ENCODE measurements around the gene POU2AF2. TPM values are rescaled to one million over a fixed set of nuclear protein-coding genes. Genes with fewer than 3 reads are reported as not detected.

Gene POU2AF2
- polyA plus RNA-seq, 2 of the 4 experiments (the other 2 are of a cell fraction): not detected

DNA sequence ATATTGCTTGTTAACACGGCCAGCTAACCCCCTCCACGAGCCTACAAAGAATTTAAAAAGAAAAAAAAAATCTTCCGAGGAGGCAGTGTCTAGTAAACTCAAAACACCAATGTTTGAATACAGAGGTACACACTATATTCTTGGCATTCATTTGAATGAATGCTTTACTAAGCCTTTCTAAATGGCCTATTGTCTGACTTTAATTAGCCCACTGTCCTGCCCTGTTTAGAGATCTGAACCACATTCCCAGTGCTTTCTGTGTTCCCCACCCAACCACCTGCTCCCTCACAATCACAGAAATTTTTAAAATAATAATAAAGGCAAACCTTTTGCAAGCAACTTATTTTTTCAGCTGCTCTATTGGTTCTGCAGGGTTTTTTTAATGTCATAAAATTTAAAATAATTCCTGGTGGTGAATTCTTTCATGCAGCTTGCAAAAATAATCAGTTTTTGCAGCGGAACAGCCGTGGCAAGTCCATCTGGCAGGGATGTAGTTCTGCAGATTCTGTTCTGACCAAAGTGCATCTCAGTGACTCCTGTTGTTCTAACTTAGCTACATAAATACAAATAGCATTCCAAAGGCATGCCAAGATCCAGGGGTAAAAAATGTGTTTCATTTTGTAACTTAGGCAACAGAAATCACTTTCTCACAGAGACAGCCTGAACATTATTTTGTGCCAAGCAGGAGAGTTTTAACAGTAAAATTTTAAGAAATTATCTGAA lies 23.8 kb downstream of the POU2AF2 start:
- FAIRE-seq (no peak), ATAC-seq (no peak), DNase-seq (ENCODE audit: low read depth in 1 of 2, low spot score in 1 of 2) (no peak)
- ChIA-PET CTCF (interaction anchor here (1.3 kb wide), 1 partner anchor 153 kb away, joined by 3 read pairs; no protein-coding TSS in a partner anchor), POLR2A (no interaction called here)
- TF ChIP-seq, protein P1, sequence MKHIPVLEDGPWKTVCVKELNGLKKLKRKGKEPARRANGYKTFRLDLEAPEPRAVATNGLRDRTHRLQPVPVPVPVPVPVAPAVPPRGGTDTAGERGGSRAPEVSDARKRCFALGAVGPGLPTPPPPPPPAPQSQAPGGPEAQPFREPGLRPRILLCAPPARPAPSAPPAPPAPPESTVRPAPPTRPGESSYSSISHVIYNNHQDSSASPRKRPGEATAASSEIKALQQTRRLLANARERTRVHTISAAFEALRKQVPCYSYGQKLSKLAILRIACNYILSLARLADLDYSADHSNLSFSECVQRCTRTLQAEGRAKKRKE (CRISPR knock-in tag; IDR thresholded peaks at IDR 0.05; ENCODE audit: low read depth): no peak
- TF ChIP-seq MAFK (IDR thresholded peaks at IDR 0.05; ENCODE audit: partially characterized antibody) (no peak), RCOR1 (IDR thresholded peaks at IDR 0.05; ENCODE audit: low read depth, low read length) (no peak), KDM5A (IDR thresholded peaks at IDR 0.05) (no peak), ESRRA (IDR thresholded peaks at IDR 0.05; ENCODE audit: borderline replicate concordance, low read length) (no peak), HOXB5 (CRISPR knock-in tag; IDR thresholded peaks at IDR 0.05) (no peak), JUN (IDR thresholded peaks at IDR 0.05) (no peak), ZSCAN20 (CRISPR knock-in tag; IDR thresholded peaks at IDR 0.05) (no peak), RNF2 (IDR thresholded peaks at IDR 0.05; ENCODE audit: borderline replicate concordance, low read depth) (no peak), TP53 (CRISPR knock-in tag; IDR thresholded peaks at IDR 0.05) (no peak)
- TF ChIP-seq, protein P2, sequence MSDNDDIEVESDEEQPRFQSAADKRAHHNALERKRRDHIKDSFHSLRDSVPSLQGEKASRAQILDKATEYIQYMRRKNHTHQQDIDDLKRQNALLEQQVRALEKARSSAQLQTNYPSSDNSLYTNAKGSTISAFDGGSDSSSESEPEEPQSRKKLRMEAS (IDR thresholded peaks at IDR 0.05): no peak
- TF ChIP-seq, protein P3, sequence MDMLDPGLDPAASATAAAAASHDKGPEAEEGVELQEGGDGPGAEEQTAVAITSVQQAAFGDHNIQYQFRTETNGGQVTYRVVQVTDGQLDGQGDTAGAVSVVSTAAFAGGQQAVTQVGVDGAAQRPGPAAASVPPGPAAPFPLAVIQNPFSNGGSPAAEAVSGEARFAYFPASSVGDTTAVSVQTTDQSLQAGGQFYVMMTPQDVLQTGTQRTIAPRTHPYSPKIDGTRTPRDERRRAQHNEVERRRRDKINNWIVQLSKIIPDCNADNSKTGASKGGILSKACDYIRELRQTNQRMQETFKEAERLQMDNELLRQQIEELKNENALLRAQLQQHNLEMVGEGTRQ (IDR thresholded peaks at IDR 0.05): no peak
- Histone ChIP-seq H3K9me3 (no peaks in the 10 kb centered on the region), H3K4me2 (no peak overlapping the region), H3K4me3 (no peak overlapping the region), H3K27ac (no peak overlapping the region), H3K4me1 (no peaks in the 10 kb centered on the region)
- WGBS (ENCODE audit: missing lambda C conversion rate): 35% methylated on average over 5 of the region's 5 CpGs

DNA sequence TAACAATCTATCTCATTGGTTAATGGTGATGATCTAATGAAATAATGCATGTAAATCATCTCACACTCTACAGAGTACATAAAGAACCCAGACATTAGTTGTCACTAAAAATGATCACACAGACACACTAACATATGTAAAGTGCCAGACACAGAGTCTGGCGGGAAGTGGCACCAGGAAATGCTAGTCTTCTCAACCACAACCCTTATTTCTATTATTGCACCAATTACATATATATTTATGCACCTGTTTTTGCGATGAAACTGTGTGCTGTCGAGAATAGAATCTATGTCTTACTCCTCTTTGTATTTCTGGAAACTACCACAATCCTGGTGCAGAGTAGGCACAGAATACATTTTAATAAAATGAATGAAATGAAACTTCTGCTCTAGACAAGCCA lies 26.9 kb downstream of the POU2AF2 start:
- no peaks in the 10 kb centered on the region for H3K9me3 ChIP-seq
- H3K4me1 ChIP-seq: no peaks in the 10 kb centered on the region
- ChIA-PET CTCF (interaction anchor here (1.1 to 2.0 kb wide), 3 partner anchors 9 to 174 kb away, joined by 3 to 5 read pairs (median 3); no protein-coding TSS in a partner anchor), POLR2A (no interaction called here)
- FAIRE-seq: no peak
- H3K27ac ChIP-seq: no peak overlapping the region
- H3K4me2 ChIP-seq: no peak overlapping the region
- TF ChIP-seq FOSL2 (IDR thresholded peaks at IDR 0.05) (no peak), FOSL2 (CRISPR knock-in tag; IDR thresholded peaks at IDR 0.05) (no peak), CHD2 (IDR thresholded peaks at IDR 0.05; ENCODE audit: low read length, partially characterized antibody) (no peak), TFCP2L1 (CRISPR knock-in tag; IDR thresholded peaks at IDR 0.05) (no peak), TP53 (CRISPR knock-in tag; IDR thresholded peaks at IDR 0.05) (no peak), ESRRA (IDR thresholded peaks at IDR 0.05; ENCODE audit: borderline replicate concordance, low read length) (no peak), MYC (IDR thresholded peaks at IDR 0.05; ENCODE audit: borderline replicate concordance, low read length) (no peak)
- TF ChIP-seq, protein P4, sequence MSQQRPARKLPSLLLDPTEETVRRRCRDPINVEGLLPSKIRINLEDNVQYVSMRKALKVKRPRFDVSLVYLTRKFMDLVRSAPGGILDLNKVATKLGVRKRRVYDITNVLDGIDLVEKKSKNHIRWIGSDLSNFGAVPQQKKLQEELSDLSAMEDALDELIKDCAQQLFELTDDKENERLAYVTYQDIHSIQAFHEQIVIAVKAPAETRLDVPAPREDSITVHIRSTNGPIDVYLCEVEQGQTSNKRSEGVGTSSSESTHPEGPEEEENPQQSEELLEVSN (IDR thresholded peaks at IDR 0.05; ENCODE audit: borderline replicate concordance, low read depth): no peak
- TF ChIP-seq, protein P5, sequence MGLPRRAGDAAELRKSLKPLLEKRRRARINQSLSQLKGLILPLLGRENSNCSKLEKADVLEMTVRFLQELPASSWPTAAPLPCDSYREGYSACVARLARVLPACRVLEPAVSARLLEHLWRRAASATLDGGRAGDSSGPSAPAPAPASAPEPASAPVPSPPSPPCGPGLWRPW (IDR thresholded peaks at IDR 0.05): no peak
- TF ChIP-seq, protein P6, sequence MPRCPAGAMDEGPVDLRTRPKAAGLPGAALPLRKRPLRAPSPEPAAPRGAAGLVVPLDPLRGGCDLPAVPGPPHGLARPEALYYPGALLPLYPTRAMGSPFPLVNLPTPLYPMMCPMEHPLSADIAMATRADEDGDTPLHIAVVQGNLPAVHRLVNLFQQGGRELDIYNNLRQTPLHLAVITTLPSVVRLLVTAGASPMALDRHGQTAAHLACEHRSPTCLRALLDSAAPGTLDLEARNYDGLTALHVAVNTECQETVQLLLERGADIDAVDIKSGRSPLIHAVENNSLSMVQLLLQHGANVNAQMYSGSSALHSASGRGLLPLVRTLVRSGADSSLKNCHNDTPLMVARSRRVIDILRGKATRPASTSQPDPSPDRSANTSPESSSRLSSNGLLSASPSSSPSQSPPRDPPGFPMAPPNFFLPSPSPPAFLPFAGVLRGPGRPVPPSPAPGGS (IDR thresholded peaks at IDR 0.05): no peak
- no peak overlapping the region for H3K4me3 ChIP-seq
- no peak for DNase-seq (ENCODE audit: low read depth in 1 of 2, low spot score in 1 of 2)
- 49% methylated on average over 3 of the region's 3 CpGs for WGBS (ENCODE audit: missing lambda C conversion rate)
- ATAC-seq: no peak
